Measurements from ENCODE around the gene UHRF2. TPM values are rescaled to one million over a fixed set of nuclear protein-coding genes. Genes with fewer than 3 reads are reported as not detected.

UHRF2 gene
- total and polyA plus RNA-seq, 2 of the 13 experiments (the other 11 are each of a cell fraction or from before 2014, with no cell fraction given), result 42.1 to 44.2 TPM

DNA sequence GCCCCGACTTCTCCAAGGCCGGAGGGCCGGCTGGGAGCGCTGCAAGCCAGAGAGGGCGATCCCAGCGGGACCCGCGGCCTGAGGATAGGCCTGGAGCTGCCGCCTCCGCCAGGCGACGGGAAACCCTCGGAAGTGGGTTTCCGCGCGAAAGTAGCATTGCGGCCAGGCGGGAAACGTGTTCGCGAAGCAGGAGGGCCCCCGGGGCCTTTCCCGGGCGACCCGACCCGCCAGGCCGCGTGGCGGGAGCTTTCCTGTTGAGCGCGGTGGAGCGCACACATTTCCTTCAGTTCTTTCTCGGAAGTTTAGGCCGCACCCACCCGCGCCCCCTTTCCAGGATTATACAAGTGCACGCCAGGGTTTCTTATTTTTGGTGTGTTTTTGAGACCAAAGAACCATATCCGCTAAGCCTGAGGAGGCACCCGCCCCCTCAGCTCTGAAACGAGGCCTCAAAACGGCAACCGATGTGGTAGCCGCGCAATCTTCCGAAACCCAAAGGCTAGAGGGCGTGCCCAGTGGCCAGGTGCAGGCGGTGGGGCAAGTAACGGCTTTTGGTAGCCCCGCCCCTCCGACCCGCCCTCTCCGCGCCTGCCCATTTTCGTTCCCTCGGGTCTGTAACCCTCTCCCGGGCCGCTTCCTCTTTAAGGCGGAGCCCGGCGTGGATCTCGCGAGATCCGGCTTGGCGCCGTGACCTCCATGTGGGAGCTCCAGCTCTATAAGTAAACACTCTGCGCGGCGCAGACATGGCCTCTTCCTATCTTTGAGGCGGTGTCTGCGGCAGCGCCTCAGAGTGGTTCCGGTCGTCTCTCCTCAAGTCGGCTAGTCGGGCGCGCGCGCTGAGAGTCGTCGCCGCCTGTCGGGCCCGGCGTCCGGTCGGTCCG, at the start of gene UHRF2 (continued):
- TF ChIP-seq KLF15 (CRISPR knock-in tag; IDR thresholded peaks at IDR 0.05; ENCODE audit: borderline replicate concordance) (peak; percentile 86; the same call in 1 of the 2 replicates), MAFK (conservative IDR thresholded peaks at IDR 0.05 in 1 of 2, IDR thresholded peaks at IDR 0.05 in 1 of 2; ENCODE audit: low read length in 2 of 2) (no peak), RBM39 (IDR thresholded peaks at IDR 0.05; ENCODE audit: low read depth, low read length, poor library complexity, severe bottlenecking) (no peak), ZNF850 (CRISPR knock-in tag; conservative IDR thresholded peaks at IDR 0.05) (no peak), ZNF605 (CRISPR knock-in tag; IDR thresholded peaks at IDR 0.05) (no peak; the same call in none of the 2 replicates), ZNF556 (CRISPR knock-in tag; IDR thresholded peaks at IDR 0.05; ENCODE audit: borderline replicate concordance) (no peak), TAF15 (IDR thresholded peaks at IDR 0.05; ENCODE audit: low read depth, low read length, poor library complexity, severe bottlenecking) (no peak), JUND (CRISPR knock-in tag; IDR thresholded peaks at IDR 0.05) (no peak), ZFYVE20 (CRISPR knock-in tag; IDR thresholded peaks at IDR 0.05; ENCODE audit: borderline replicate concordance, low read depth) (no peak), ZFP37 (CRISPR knock-in tag; IDR thresholded peaks at IDR 0.05; ENCODE audit: borderline replicate concordance) (peak; percentile 73; the same call in 1 of the 2 replicates), GZF1 (CRISPR knock-in tag; IDR thresholded peaks at IDR 0.05) (no peak), TCF12 (IDR thresholded peaks at IDR 0.05) (no peak), TCF12 (CRISPR knock-in tag; IDR thresholded peaks at IDR 0.05) (no peak)
- TF ChIP-seq, protein P1, sequence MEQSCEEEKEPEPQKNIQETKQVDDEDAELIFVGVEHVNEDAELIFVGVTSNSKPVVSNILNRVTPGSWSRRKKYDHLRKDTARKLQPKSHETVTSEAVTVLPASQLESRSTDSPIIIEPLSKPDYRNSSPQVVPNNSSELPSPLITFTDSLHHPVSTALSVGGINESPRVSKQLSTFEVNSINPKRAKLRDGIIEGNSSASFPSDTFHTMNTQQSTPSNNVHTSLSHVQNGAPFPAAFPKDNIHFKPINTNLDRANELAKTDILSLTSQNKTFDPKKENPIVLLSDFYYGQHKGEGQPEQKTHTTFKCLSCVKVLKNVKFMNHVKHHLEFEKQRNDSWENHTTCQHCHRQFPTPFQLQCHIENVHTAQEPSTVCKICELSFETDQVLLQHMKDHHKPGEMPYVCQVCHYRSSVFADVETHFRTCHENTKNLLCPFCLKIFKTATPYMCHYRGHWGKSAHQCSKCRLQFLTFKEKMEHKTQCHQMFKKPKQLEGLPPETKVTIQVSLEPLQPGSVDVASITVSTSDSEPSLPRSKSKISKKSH (CRISPR knock-in tag; IDR thresholded peaks at IDR 0.05; ENCODE audit: borderline replicate concordance), result peak; percentile 63; the same call in 1 of the 2 replicates
- TF ChIP-seq, protein P2, sequence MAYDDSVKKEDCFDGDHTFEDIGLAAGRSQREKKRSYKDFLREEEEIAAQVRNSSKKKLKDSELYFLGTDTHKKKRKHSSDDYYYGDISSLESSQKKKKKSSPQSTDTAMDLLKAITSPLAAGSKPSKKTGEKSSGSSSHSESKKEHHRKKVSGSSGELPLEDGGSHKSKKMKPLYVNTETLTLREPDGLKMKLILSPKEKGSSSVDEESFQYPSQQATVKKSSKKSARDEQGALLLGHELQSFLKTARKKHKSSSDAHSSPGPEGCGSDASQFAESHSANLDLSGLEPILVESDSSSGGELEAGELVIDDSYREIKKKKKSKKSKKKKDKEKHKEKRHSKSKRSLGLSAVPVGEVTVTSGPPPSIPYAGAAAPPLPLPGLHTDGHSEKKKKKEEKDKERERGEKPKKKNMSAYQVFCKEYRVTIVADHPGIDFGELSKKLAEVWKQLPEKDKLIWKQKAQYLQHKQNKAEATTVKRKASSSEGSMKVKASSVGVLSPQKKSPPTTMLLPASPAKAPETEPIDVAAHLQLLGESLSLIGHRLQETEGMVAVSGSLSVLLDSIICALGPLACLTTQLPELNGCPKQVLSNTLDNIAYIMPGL (CRISPR knock-in tag; IDR thresholded peaks at IDR 0.05; ENCODE audit: borderline replicate concordance in 1 of 2, low read depth in 1 of 2), result peak in 1 of 2 experiments; percentile 70; a peak in 2 of 4 replicates
- TF ChIP-seq, protein P3, sequence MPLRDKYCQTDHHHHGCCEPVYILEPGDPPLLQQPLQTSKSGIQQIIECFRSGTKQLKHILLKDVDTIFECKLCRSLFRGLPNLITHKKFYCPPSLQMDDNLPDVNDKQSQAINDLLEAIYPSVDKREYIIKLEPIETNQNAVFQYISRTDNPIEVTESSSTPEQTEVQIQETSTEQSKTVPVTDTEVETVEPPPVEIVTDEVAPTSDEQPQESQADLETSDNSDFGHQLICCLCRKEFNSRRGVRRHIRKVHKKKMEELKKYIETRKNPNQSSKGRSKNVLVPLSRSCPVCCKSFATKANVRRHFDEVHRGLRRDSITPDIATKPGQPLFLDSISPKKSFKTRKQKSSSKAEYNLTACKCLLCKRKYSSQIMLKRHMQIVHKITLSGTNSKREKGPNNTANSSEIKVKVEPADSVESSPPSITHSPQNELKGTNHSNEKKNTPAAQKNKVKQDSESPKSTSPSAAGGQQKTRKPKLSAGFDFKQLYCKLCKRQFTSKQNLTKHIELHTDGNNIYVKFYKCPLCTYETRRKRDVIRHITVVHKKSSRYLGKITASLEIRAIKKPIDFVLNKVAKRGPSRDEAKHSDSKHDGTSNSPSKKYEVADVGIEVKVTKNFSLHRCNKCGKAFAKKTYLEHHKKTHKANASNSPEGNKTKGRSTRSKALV (CRISPR knock-in tag; IDR thresholded peaks at IDR 0.05), result no peak
- TF ChIP-seq, protein P4, sequence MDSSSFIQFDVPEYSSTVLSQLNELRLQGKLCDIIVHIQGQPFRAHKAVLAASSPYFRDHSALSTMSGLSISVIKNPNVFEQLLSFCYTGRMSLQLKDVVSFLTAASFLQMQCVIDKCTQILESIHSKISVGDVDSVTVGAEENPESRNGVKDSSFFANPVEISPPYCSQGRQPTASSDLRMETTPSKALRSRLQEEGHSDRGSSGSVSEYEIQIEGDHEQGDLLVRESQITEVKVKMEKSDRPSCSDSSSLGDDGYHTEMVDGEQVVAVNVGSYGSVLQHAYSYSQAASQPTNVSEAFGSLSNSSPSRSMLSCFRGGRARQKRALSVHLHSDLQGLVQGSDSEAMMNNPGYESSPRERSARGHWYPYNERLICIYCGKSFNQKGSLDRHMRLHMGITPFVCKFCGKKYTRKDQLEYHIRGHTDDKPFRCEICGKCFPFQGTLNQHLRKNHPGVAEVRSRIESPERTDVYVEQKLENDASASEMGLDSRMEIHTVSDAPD (CRISPR knock-in tag; IDR thresholded peaks at IDR 0.05), result no peak
- TF ChIP-seq, protein P5, sequence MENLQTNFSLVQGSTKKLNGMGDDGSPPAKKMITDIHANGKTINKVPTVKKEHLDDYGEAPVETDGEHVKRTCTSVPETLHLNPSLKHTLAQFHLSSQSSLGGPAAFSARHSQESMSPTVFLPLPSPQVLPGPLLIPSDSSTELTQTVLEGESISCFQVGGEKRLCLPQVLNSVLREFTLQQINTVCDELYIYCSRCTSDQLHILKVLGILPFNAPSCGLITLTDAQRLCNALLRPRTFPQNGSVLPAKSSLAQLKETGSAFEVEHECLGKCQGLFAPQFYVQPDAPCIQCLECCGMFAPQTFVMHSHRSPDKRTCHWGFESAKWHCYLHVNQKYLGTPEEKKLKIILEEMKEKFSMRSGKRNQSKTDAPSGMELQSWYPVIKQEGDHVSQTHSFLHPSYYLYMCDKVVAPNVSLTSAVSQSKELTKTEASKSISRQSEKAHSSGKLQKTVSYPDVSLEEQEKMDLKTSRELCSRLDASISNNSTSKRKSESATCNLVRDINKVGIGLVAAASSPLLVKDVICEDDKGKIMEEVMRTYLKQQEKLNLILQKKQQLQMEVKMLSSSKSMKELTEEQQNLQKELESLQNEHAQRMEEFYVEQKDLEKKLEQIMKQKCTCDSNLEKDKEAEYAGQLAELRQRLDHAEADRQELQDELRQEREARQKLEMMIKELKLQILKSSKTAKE (CRISPR knock-in tag; IDR thresholded peaks at IDR 0.05; ENCODE audit: borderline replicate concordance), result no peak
